HepG2 (cell line): Measurements from ENCODE around the gene GRIK4. TPM values are rescaled to one million over a fixed set of nuclear protein-coding genes. Genes with fewer than 3 reads are reported as not detected.

ENCODE experiments used
- ATAC-seq: fragments of 200-7000 bp; cut with Tn5 transposase; 3 replicates; pipeline ENCODE4 v1.9.1; 2020; ENCODE audit warnings: mild to moderate bottlenecking, moderate library complexity
- BruUV-seq: library from RNA; stranded (reverse); fragments of 400-500 nt; replicated peaks from 2 replicates; lab custom pipeline; 2021; lab: Mats Ljungman, UMichigan
- CTCF ChIA-PET: fragments of 300-600 bp; formaldehyde crosslinking; extraction: SDS; loops from one replicate; lab custom pipeline; 2021; ENCODE audit warnings: low total read pairs, inconsistent platforms, low intra/inter-chr PET ratio; lab: Yijun Ruan, JAX
- POLR2A ChIA-PET: fragments of 350-600 bp; sonication (Branson Sonifier 250); formaldehyde crosslinking; loops from one replicate; lab custom pipeline; 2020; ENCODE audit warnings: antibody characterized with exemption, inconsistent platforms; lab: Yijun Ruan, JAX
- DNase-seq: peaks from one replicate; pipeline ENCODE4 v3.0.0-alpha.2; 2015; ENCODE audit warnings: low spot score
- FAIRE-seq: peaks from 3 replicates; lab custom pipeline; 2011; peaks lifted over from hg19 to GRCh38; lab: Jason Lieb, UNC
- H2AFZ ChIP-seq: one replicate; pipeline ENCODE4 v1.6.1; 2011; ENCODE audit warnings: low read length, inconsistent platforms
- H3K27ac ChIP-seq: fragments of 300-600 bp; 3 replicates; pipeline ENCODE4 v1.8.0; 2011; ENCODE audit warnings: mixed run types, mild to moderate bottlenecking, mixed read lengths, low read length, inconsistent platforms; ENCODE audit not compliant: insufficient read depth; ENCODE audit errors: extremely low read length
- H3K27me3 ChIP-seq, 2 experiments: fragments of 200-600 bp in 1 of 2; 2 replicates in 1 of 2; 3 replicates in 1 of 2; pipeline versions ENCODE4 v1.6.0 to v1.8.0; 2011; ENCODE audit warnings: low read length in 2 of 2, mild to moderate bottlenecking in 2 of 2, moderate library complexity in 2 of 2, inconsistent platforms in 1 of 2; ENCODE audit not compliant: insufficient read depth in 2 of 2, control insufficient read depth in 1 of 2
- H3K36me3 ChIP-seq, 2 experiments: fragments of 200-600 bp in 1 of 2; replicated peaks in 1 of 2; 2 replicates in 1 of 2; 3 replicates in 1 of 2; pipeline versions ENCODE4 v1.5.1 to v1.8.0; 2011; ENCODE audit warnings: low read length in 2 of 2, inconsistent platforms in 1 of 2; ENCODE audit not compliant: insufficient read depth in 2 of 2, control insufficient read depth in 1 of 2
- H3K4me1 ChIP-seq: 2 replicates; pipeline ENCODE4 v1.5.1; 2012; ENCODE audit warnings: low read length, inconsistent platforms; ENCODE audit not compliant: insufficient read depth
- H3K4me2 ChIP-seq: 2 replicates; pipeline ENCODE4 v1.6.0; 2011; ENCODE audit warnings: low read depth, low read length, inconsistent platforms
- H3K4me3 ChIP-seq, 3 experiments: fragments of 200-600 bp in 1 of 3; sonication (generic), shearing (Covaris generic) in 1 of 3; replicated peaks in 1 of 3; 2 replicates each; pipeline ENCODE4 v1.5.1; 2011 to 2016; ENCODE audit warnings: low read length in 3 of 3, inconsistent platforms in 2 of 3, low read depth in 2 of 3, mild to moderate bottlenecking in 2 of 3, control low read depth in 1 of 3, mixed read lengths in 1 of 3; ENCODE audit not compliant: insufficient read depth in 1 of 3
- H3K79me2 ChIP-seq: one replicate; pipeline ENCODE4 v1.6.1; 2011; ENCODE audit warnings: low read length, inconsistent platforms; ENCODE audit not compliant: insufficient read depth
- H3K9ac ChIP-seq: 2 replicates; pipeline ENCODE4 v1.6.0; 2011; ENCODE audit warnings: mild to moderate bottlenecking, low read depth, low read length, inconsistent platforms; ENCODE audit not compliant: insufficient read depth
- H3K9me3 ChIP-seq: 2 replicates; pipeline ENCODE4 v1.5.1; 2012; ENCODE audit warnings: mild to moderate bottlenecking, low read length
- H4K20me1 ChIP-seq: 2 replicates; pipeline ENCODE4 v1.6.0; 2011; ENCODE audit warnings: inconsistent platforms, mild to moderate bottlenecking, low read length, moderate library complexity; ENCODE audit not compliant: insufficient read depth
- ARNT2 ChIP-seq: sonication (generic); formaldehyde crosslinking; IDR thresholded peaks from 2 replicates; pipeline ENCODE4 v1.8.0; 2022; ENCODE audit warnings: mild to moderate bottlenecking, low read depth, missing genetic modification reagents, moderate library complexity
- CHCHD3 ChIP-seq: sonication (generic); formaldehyde crosslinking; IDR thresholded peaks from 2 replicates; pipeline ENCODE4 v1.8.0; 2022; ENCODE audit warnings: mild to moderate bottlenecking, missing genetic modification reagents, moderate library complexity
- MXI1 ChIP-seq: IDR thresholded peaks from 3 replicates; pipeline ENCODE4 v1.6.1; 2012; ENCODE audit warnings: low read depth, low read length, inconsistent platforms, borderline replicate concordance
- SAFB2 ChIP-seq: sonication (generic); formaldehyde crosslinking; IDR thresholded peaks from 2 replicates; pipeline ENCODE4 v1.5.1; 2020; ENCODE audit warnings: missing genetic modification reagents, low read depth, mild to moderate bottlenecking, borderline replicate concordance
- TOE1 ChIP-seq: sonication (generic); formaldehyde crosslinking; IDR thresholded peaks from 2 replicates; pipeline ENCODE4 v1.4.0; 2020; ENCODE audit warnings: mild to moderate bottlenecking, missing genetic modification reagents
- U2AF1 ChIP-seq: fragments of 200-400 bp; formaldehyde crosslinking; optimal IDR thresholded peaks from 2 replicates; pipeline ENCODE3; 2017; ENCODE audit warnings: mild to moderate bottlenecking, low read depth, low read length
- ZNF101 ChIP-seq: sonication (generic); formaldehyde crosslinking; IDR thresholded peaks from 2 replicates; pipeline ENCODE4 v1.4.0; 2020; ENCODE audit warnings: mild to moderate bottlenecking, low read depth, missing genetic modification reagents, borderline replicate concordance
- ZNF337 ChIP-seq: sonication (generic); formaldehyde crosslinking; IDR thresholded peaks from 2 replicates; pipeline ENCODE4 v1.5.1; 2020; ENCODE audit warnings: missing genetic modification reagents, low read depth, mild to moderate bottlenecking, borderline replicate concordance
- ZNF460 ChIP-seq: sonication (generic); formaldehyde crosslinking; IDR thresholded peaks from 2 replicates; pipeline ENCODE4 v1.5.1; 2020; ENCODE audit warnings: missing genetic modification reagents, mild to moderate bottlenecking, borderline replicate concordance
- ZNF839 ChIP-seq: sonication (generic); formaldehyde crosslinking; IDR thresholded peaks from 2 replicates; pipeline ENCODE4 v1.4.0; 2020; ENCODE audit warnings: missing genetic modification reagents, mild to moderate bottlenecking, borderline replicate concordance
- WGBS: methylation state at CpG from one replicate; pipeline ENCODE4 v1.1.6; 2017; ENCODE audit warnings: low lambda C conversion rate; 5-methylcytosine and 5-hydroxymethylcytosine counted together
- in situ Hi-C: cut with HindIII; loops from 2 replicates; pipeline ENCODE4 v1.10.0; 2017; ENCODE audit warnings: low pct_unique_long_range_greater_than_20kb; ENCODE audit not compliant: extremely low pct_ligation_motif_present
- intact Hi-C: fragments of 100-400 bp; cut with micrococcal nuclease; formaldehyde crosslinking; loops from one replicate; pipeline ENCODE4 v1.10.0; 2022; ENCODE audit not compliant: unreplicated experiment
- polyA plus RNA-seq, 8 experiments: library from polyadenylated mRNA; depleted of rRNA in 3 of 8; stranded (reverse) in 7 of 8; unstranded in 1 of 8; fragments of >200 nt; fragmentation: Illumina TruSeq in 4 of 8; extraction: Trizol in 4 of 8; gene quantifications; 2 replicates each; pipeline versions ENCODE4 v1.2.1 to v1.2.3, GENCODE V29; 2011 to 2016; ENCODE audit warnings: low read depth in 4 of 8, missing spikeins in 1 of 8, mixed read lengths in 1 of 8; ENCODE audit not compliant: insufficient read depth in 1 of 8
- total RNA-seq, 5 experiments: library from RNA; depleted of rRNA; stranded (reverse); fragments of >200 nt; fragmentation: Illumina TruSeq; extraction: Trizol; gene quantifications; 2 replicates each; pipeline ENCODE4 v1.2.3, GENCODE V29; 2016; ENCODE audit warnings: low read depth in 1 of 5
- TF ChIP-seq, protein P1 (sequence below): sonication (generic); formaldehyde crosslinking; IDR thresholded peaks from 2 replicates; pipeline ENCODE4 v1.5.0; 2020; ENCODE audit warnings: mild to moderate bottlenecking, missing genetic modification reagents

GRIK4 gene
- total and polyA plus RNA-seq, 2 of the 13 experiments (the other 11 are each of a cell fraction or from before 2014, with no cell fraction given) = 0.04 to 0.07 TPM

DNA sequence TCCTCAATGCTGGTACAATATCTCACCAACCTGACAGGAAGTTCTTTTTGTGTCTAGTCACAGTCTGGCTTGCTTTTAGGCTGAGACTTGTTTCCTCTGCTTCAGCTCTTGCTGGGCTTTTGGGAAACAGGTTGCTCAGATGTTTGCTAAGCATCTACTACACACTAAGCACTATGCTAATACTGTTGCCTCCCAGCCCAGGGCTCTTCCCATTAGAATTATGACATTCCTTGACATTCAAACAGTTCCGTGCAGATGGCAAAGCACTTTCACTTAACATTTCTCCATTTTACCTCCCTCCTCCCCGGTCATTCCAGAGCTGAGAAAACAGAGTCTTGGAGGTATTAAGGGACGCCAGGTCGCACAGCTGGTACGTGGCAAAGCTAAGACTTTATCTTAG is 311.6 kb downstream of the GRIK4 start:
- ATAC-seq = no peak
- DNase-seq = no peak
- Histone ChIP-seq H3K27ac (no peak overlapping the region), H3K36me3 (no peaks in the 10 kb centered on the region), H3K27me3 (no peaks in the 10 kb centered on the region), H4K20me1 (no peaks in the 10 kb centered on the region), H2AFZ (no peak overlapping the region), H3K4me2 (no peak overlapping the region), H3K79me2 (no peaks in the 10 kb centered on the region), H3K4me3 (no peak overlapping the region), H3K4me1 (peaks cover 40% of the 10 kb centered on the region), H3K9me3 (no peaks in the 10 kb centered on the region), H3K9ac (no peak overlapping the region)
- FAIRE-seq = no peak
- WGBS = 57% methylated on average over 5 of the region's 5 CpGs
- ChIA-PET POLR2A (no interaction called here), CTCF (no interaction called here)
- BruUV-seq = no TSS peak
- TF ChIP-seq ZNF460 (CRISPR knock-in tag) (no peak), ARNT2 (CRISPR knock-in tag) (no peak), SAFB2 (CRISPR knock-in tag) (no peak), TOE1 (CRISPR knock-in tag) (no peak), U2AF1 (no peak), ZNF101 (CRISPR knock-in tag) (no peak), MXI1 (no peak), ZNF337 (CRISPR knock-in tag) (no peak), CHCHD3 (no peak), ZNF839 (no peak)
- TF ChIP-seq, protein P1, sequence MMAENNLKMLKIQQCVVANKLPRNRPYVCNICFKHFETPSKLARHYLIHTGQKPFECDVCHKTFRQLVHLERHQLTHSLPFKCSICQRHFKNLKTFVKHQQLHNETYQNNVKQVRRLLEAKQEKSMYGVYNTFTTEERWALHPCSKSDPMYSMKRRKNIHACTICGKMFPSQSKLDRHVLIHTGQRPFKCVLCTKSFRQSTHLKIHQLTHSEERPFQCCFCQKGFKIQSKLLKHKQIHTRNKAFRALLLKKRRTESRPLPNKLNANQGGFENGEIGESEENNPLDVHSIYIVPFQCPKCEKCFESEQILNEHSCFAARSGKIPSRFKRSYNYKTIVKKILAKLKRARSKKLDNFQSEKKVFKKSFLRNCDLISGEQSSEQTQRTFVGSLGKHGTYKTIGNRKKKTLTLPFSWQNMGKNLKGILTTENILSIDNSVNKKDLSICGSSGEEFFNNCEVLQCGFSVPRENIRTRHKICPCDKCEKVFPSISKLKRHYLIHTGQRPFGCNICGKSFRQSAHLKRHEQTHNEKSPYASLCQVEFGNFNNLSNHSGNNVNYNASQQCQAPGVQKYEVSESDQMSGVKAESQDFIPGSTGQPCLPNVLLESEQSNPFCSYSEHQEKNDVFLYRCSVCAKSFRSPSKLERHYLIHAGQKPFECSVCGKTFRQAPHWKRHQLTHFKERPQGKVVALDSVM = no peak
- in situ Hi-C loops (no loop called here), intact Hi-C loops (no loop called here)
